GM21526 (cell line): Measurements from ENCODE around the gene KLF17.
"Not testable (repeated sequence)": the region's sequence is repeated elsewhere in the genome, so short reads cannot be mapped to it uniquely, and the experiment has no call there.

Experiments used
- ATAC-seq: cut with Tn5 transposase; IDR thresholded peaks from one replicate; pipeline ENCODE4 v1.9.1; 2021; ENCODE audit warnings: moderate library complexity; ENCODE audit not compliant: unreplicated experiment, low FRiP score

Gene KLF17

GRCh38 chr1:44108241-44108640, 10.4 kb upstream of the KLF17 start:
- ATAC-seq, result no peak

DNA sequence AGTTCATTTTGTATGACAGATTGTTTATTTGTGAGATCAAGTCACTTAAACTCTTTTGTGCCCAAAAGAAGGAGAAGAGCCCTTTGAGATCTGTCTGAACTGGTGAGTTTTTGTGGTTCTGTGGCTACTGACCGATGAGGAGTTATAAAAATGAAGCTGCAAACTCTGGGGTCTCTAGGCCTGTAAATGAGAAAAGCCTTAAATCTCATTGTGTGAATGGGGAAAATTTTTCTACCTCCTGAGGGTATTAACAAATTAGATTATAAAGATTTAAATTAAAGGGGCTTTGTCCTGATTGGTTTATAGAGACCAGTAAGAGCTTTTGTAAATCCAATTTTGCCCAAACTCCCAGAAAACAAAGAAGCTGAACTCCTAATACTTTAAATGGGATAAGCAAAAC, 9.7 kb upstream of the KLF17 start:
- no peak for ATAC-seq

GRCh38 chr1:44110916-44111315, 7.7 kb upstream of the KLF17 start:
- no peak for ATAC-seq

GRCh38 chr1:44111861-44112260, 6.8 kb upstream of the KLF17 start:
- ATAC-seq, result no peak

DNA sequence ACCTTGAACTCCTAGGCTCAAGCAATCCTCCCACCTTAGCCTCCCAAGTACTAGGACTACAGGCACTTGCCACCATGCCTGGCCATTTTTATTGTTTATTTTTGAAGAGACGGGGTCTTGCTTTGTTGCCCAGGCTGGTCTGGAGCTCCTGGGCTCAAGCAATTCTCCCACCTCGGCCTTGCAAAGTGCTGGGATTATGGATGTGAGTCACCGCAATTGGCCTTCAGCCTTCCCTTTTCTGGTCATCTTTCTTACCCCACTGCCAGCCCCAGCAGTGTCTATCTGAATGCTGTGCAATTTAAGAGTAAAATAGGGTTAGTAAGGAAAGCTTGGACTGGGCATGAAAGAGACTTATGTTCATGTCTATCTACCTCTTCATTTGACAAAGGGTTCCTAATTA, 6.1 kb upstream of the KLF17 start:
- no peak for ATAC-seq

GRCh38 chr1:44113095-44113609, 5.5 kb upstream of the KLF17 start:
- no peak for ATAC-seq

- no peak for ATAC-seq
Measured at GRCh38 chr1:44114098-44114497, 4.5 kb upstream of the KLF17 start.

- not testable (repeated sequence) for ATAC-seq
Measured at GRCh38 chr1:44117272-44117671, 1.3 kb upstream of the KLF17 start.

- ATAC-seq, result no peak
Measured at GRCh38 chr1:44119525-44119924, 904 bp downstream of the KLF17 start.

DNA sequence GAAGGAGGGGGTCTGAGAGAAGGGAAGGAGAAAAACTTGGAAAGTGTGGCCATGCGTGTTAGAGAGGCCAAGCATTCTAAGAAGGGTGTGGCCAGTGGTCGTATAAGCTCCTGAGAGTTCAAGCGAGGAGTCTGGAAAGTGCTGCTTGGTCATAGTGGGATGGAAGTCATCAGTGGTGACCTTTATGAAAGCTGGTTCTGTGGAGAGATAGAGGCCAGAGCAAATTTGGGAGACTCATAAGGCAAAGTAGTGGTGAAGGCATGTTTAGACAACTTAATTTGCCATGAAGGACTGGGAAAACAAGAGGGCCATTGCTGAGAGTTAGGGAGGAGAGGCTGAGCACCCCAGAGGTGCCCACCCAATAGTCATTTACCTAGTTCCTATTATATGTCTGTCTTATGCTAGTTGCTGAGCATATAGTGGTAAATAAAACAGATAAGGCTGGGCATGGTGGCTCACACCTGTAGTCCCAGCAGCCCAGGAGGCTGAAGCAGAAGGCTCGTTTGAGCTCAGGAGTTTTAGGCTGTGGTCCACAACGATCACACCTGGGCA, 1.9 kb downstream of the KLF17 start:
- no peak for ATAC-seq

GRCh38 chr1:44129616-44130500, 11.2 kb downstream of the KLF17 start:
- ATAC-seq, result no peak

GRCh38 chr1:44131411-44131810, 12.8 kb downstream of the KLF17 start:
- ATAC-seq, result no peak

- no peak for ATAC-seq
Measured at GRCh38 chr1:44134071-44134920, 15.7 kb downstream of the KLF17 start.

DNA sequence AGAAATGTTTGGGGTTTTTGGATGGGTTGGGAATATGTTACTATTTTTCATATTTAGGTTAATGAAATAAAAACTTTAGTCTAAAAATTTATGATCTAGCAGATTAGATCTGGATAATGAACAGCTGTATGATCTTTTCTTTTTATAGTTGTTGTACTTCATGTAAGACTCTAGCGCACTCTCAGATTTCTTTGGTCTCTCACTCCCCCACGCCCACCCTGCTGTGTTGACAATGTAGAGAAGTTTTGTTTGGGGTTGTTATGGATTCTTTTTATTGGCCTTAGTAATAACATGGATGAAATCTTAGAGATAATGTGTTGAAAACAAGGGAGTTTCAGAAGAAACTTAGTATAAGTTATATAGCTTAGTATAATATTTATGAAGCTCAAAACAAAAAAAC, 17.3 kb downstream of the KLF17 start:
- no peak for ATAC-seq

- no peak for ATAC-seq
Measured at GRCh38 chr1:44138239-44138638, 19.6 kb downstream of the KLF17 start.

- not testable (repeated sequence) for ATAC-seq
Measured at GRCh38 chr1:44139565-44139964, 20.9 kb downstream of the KLF17 start.

- ATAC-seq, result no peak
Measured at GRCh38 chr1:44141531-44141930, 22.9 kb downstream of the KLF17 start, which contains the start of gene KLF18. TSS of gene KLF18 (minus strand) at chr1:44141631. CDS start at chr1:44141631, 0 bp downstream.

- no peak for ATAC-seq
Measured at GRCh38 chr1:44144962-44145756, 26.5 kb downstream of the KLF17 start.

- no peak for ATAC-seq
Measured at GRCh38 chr1:44146536-44147361, 28.1 kb downstream of the KLF17 start.
